Epithelial cell of alveolus of lung (primary cell): ENCODE measurements around the gene FANCD2OS. TPM values are rescaled to one million over a fixed set of nuclear protein-coding genes. Genes with fewer than 3 reads are reported as not detected.

Experiments
- total RNA-seq: library from RNA; depleted of rRNA; stranded (reverse); fragments of >200 nt; gene quantifications from 2 replicates; pipeline ENCODE4 v1.2.1, GENCODE V29; 2015

FANCD2OS gene, protein sequence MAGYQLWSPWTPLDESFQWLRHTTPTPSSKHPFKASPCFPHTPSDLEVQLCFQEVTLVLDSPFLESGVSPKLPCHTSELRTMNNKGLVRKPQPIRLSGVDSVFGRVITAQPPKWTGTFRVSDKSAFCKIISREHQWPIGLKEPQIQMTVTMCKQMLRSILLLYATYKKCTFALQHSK
- total RNA-seq: not detected in 2 replicates

DNA sequence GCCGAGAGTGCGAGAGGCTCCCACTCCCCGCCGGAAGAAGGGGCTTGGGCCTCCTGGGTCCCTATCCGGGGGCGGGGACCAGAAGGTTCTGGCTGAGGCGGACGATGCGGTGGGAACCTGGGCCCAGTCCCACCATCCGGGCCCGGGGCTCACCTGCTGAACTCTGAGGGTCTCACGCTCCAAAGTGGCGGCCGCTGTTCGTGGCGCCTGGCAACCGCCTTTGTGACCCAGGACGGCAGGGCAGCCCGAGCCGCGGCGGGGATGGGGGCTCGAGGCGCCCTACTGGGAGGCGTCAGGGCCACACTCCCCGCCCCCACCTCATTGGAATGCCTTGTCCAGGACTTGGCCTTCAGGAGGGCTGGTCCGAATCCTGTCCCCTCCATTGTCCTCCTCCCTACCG lies at the start of gene FANCD2OS:
FANCD2OS (minus strand) TSS at position 165 of the 400 bp plus-strand sequence. CDS start 3,481 bp downstream, outside the sequence.

DNA sequence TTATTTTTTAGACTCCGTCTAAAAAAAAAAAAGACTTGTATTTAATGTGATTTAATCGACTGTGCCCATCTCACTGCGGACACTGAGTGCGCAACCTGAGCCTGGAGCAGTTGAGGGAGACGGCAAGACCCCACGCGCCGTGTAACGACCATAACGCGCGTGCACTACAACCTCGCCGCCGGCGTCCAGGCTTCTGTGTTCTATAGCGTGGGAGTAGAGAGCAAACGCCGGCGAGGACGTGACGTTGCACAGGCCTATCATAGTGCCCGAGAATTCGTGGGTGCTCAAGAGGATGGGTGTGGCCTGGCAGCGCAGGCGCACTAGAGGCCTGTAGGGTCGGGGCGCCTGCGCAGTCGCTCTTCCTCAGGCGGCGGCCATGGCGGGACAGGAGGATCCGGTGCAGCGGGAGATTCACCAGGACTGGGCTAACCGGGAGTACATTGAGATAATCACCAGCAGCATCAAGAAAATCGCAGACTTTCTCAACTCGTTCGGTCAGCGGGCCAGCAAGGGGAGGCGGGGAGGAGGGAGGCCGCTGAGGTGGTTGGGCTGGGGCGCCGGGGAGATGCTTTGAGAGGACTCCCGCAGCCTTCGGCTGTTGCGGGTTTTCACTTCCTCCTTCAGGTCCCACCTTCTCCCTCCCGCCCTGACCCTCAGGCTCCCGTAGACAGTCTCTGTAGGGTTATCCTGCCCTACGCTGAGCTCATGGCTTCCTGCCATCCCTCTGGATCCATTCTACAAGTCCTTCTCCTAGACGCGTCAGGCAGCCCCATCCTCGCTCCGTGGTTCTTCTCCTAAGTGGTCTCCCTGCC lies 7.5 kb upstream of the FANCD2OS start, which contains the start of gene BRK1:
BRK1 (plus strand) TSS at position 350 of the 812 bp plus-strand sequence; CDS start at position 377, 27 bp downstream.

Other genes starting within 250 kb of the FANCD2OS start
- not detected in 2 replicates for gene CIDEC, start 228.0 kb downstream of the FANCD2OS start, total RNA-seq
- gene JAGN1, start 217.6 kb downstream of the FANCD2OS start, total RNA-seq: 43.6 and 54.5 TPM in 2 replicates
- gene IL17RE, start 205.4 kb downstream of the FANCD2OS start, total RNA-seq: 0.88 and 1.0 TPM in 2 replicates
- 34.1 and 39.6 TPM in 2 replicates for gene IL17RC, start 191.2 kb downstream of the FANCD2OS start, total RNA-seq
- 18.8 and 21.3 TPM in 2 replicates for gene CRELD1, start 174.4 kb downstream of the FANCD2OS start, total RNA-seq
- gene PRRT3, start 155.8 kb downstream of the FANCD2OS start, total RNA-seq: 3.6 and 10.7 TPM in 2 replicates
- gene EMC3, start 121.4 kb downstream of the FANCD2OS start, total RNA-seq: 38.4 and 115 TPM in 2 replicates
- gene FANCD2, start 81.8 kb downstream of the FANCD2OS start, total RNA-seq: 14.4 and 20.2 TPM in 2 replicates
- gene BRK1, start 7.4 kb upstream of the FANCD2OS start, total RNA-seq: 117 and 177 TPM in 2 replicates
- gene VHL, start 33.5 kb upstream of the FANCD2OS start, total RNA-seq: 23.0 and 49.1 TPM in 2 replicates
- gene IRAK2, start 56.7 kb upstream of the FANCD2OS start, total RNA-seq: 4.2 and 10.2 TPM in 2 replicates
- gene TATDN2, start 140.2 kb upstream of the FANCD2OS start, total RNA-seq: 10.6 and 10.7 TPM in 2 replicates
- gene GHRL, start 184.7 kb upstream of the FANCD2OS start, total RNA-seq: not detected in 2 replicates
- gene SEC13, start 212.9 kb upstream of the FANCD2OS start, total RNA-seq: 197 and 268 TPM in 2 replicates